Activated naive CD8-positive, alpha-beta T cell treated with anti-CD3 and anti-CD28 coated beads for 36 hours (primary cell): ENCODE measurements around the gene GLIS1. TPM values are rescaled to one million over a fixed set of nuclear protein-coding genes. Genes with fewer than 3 reads are reported as not detected.

ENCODE experiments used
- DNase-seq: peaks from one replicate; pipeline ENCODE4 v3.0.0; 2021
- H3K27ac Mint-ChIP-seq: one replicate; pipeline ENCODE4 v1.8.0; 2022; ENCODE audit warnings: mild to moderate bottlenecking, moderate library complexity, mixed read lengths
- H3K27me3 Mint-ChIP-seq: one replicate; pipeline ENCODE4 v1.8.0; 2022; ENCODE audit warnings: mild to moderate bottlenecking, mixed read lengths
- H3K36me3 Mint-ChIP-seq: one replicate; pipeline ENCODE4 v1.8.0; 2021; ENCODE audit warnings: mild to moderate bottlenecking, mixed read lengths
- H3K4me1 Mint-ChIP-seq: one replicate; pipeline ENCODE4 v1.8.0; 2021; ENCODE audit warnings: mixed read lengths
- H3K4me3 Mint-ChIP-seq: one replicate; pipeline ENCODE4 v1.8.0; 2022; ENCODE audit warnings: mild to moderate bottlenecking, moderate library complexity, mixed read lengths
- H3K9me3 Mint-ChIP-seq: one replicate; pipeline ENCODE4 v1.8.0; 2022; ENCODE audit warnings: mixed read lengths
- total RNA-seq, 2 experiments: library from RNA; stranded (reverse); gene quantifications; one replicate each; pipeline ENCODE4 v1.2.3, GENCODE V29; 2021

GLIS1 gene
- total RNA-seq, 2 experiments from 2014 or later: 0.10 TPM; not detected in 1

GRCh38 chr1:53754484-53755312, 15.7 kb upstream of the GLIS1 start:
- DNase-seq: no peak
- H3K36me3 Mint-ChIP-seq: peaks cover 4% of the 10 kb centered on the region

GRCh38 chr1:53752281-53752680, 13.3 kb upstream of the GLIS1 start:
- no peak overlapping the region for H3K27ac Mint-ChIP-seq
- no peaks in the 10 kb centered on the region for H3K36me3 Mint-ChIP-seq
- peaks cover 3% of the 10 kb centered on the region for H3K4me1 Mint-ChIP-seq
- H3K27me3 Mint-ChIP-seq: no peaks in the 10 kb centered on the region
- no peaks in the 10 kb centered on the region for H3K9me3 Mint-ChIP-seq
- DNase-seq: no peak
- H3K4me3 Mint-ChIP-seq: no peak overlapping the region

More at GRCh38 chr1:53754484-53755312, 15.7 kb upstream of the GLIS1 start:
- H3K9me3 Mint-ChIP-seq: no peaks in the 10 kb centered on the region
- H3K4me1 Mint-ChIP-seq: peaks cover 3% of the 10 kb centered on the region
- no peaks in the 10 kb centered on the region for H3K27me3 Mint-ChIP-seq
- H3K4me3 Mint-ChIP-seq: no peak overlapping the region
- H3K27ac Mint-ChIP-seq: no peak overlapping the region

GRCh38 chr1:53747841-53748240, 8.9 kb upstream of the GLIS1 start:
- DNase-seq: no peak
- Mint-ChIP-seq H3K4me3 (no peak overlapping the region), H3K36me3 (peaks cover 1% of the 10 kb centered on the region), H3K9me3 (peaks cover 6% of the 10 kb centered on the region), H3K27ac (no peak overlapping the region), H3K4me1 (peaks cover 3% of the 10 kb centered on the region), H3K27me3 (peaks cover 6% of the 10 kb centered on the region)

GRCh38 chr1:53740621-53741105, 1.7 kb upstream of the GLIS1 start:
- peaks cover 4% of the 10 kb centered on the region for H3K36me3 Mint-ChIP-seq
- no peak for DNase-seq
- H3K27ac Mint-ChIP-seq: no peak overlapping the region
- peaks cover 9% of the 10 kb centered on the region for H3K9me3 Mint-ChIP-seq
- no peaks in the 10 kb centered on the region for H3K4me1 Mint-ChIP-seq
- peaks cover 53% of the 10 kb centered on the region for H3K27me3 Mint-ChIP-seq
- no peak overlapping the region for H3K4me3 Mint-ChIP-seq

GRCh38 chr1:53738205-53739108, 507 bp downstream of the GLIS1 start:
- peaks cover 4% of the 10 kb centered on the region for H3K36me3 Mint-ChIP-seq
- peaks cover 9% of the 10 kb centered on the region for H3K9me3 Mint-ChIP-seq
- peaks cover 67% of the 10 kb centered on the region for H3K27me3 Mint-ChIP-seq
- H3K27ac Mint-ChIP-seq: no peak overlapping the region
- H3K4me3 Mint-ChIP-seq: peak overlapping the region; percentile 35
- H3K4me1 Mint-ChIP-seq: no peaks in the 10 kb centered on the region
- no peak for DNase-seq

GRCh38 chr1:53737648-53738204, 1.2 kb downstream of the GLIS1 start:
- H3K9me3 Mint-ChIP-seq: peaks cover 2% of the 10 kb centered on the region
- H3K27ac Mint-ChIP-seq: no peak overlapping the region
- H3K36me3 Mint-ChIP-seq: peaks cover under 1% of the 10 kb centered on the region
- peaks cover 60% of the 10 kb centered on the region for H3K27me3 Mint-ChIP-seq
- DNase-seq: no peak
- H3K4me1 Mint-ChIP-seq: no peaks in the 10 kb centered on the region
- H3K4me3 Mint-ChIP-seq: no peak overlapping the region

GRCh38 chr1:53736290-53736689, 2.7 kb downstream of the GLIS1 start:
- Mint-ChIP-seq H3K9me3 (no peaks in the 10 kb centered on the region), H3K27ac (no peak overlapping the region), H3K36me3 (no peaks in the 10 kb centered on the region), H3K4me3 (no peak overlapping the region), H3K4me1 (no peaks in the 10 kb centered on the region), H3K27me3 (peaks cover 54% of the 10 kb centered on the region)
- no peak for DNase-seq

GRCh38 chr1:53735681-53736080, 3.3 kb downstream of the GLIS1 start:
- no peak overlapping the region for H3K4me3 Mint-ChIP-seq
- H3K27ac Mint-ChIP-seq: no peak overlapping the region
- H3K9me3 Mint-ChIP-seq: no peaks in the 10 kb centered on the region
- no peak for DNase-seq
- H3K4me1 Mint-ChIP-seq: no peaks in the 10 kb centered on the region
- peaks cover 51% of the 10 kb centered on the region for H3K27me3 Mint-ChIP-seq
- no peaks in the 10 kb centered on the region for H3K36me3 Mint-ChIP-seq

- Mint-ChIP-seq H3K36me3 (no peaks in the 10 kb centered on the region), H3K27ac (no peak overlapping the region), H3K4me3 (no peak overlapping the region), H3K27me3 (peaks cover 48% of the 10 kb centered on the region), H3K4me1 (no peaks in the 10 kb centered on the region), H3K9me3 (no peaks in the 10 kb centered on the region)
- no peak for DNase-seq
Observed at GRCh38 chr1:53735261-53735660, 3.7 kb downstream of the GLIS1 start.

GRCh38 chr1:53734650-53735211, 4.2 kb downstream of the GLIS1 start:
- Mint-ChIP-seq H3K27ac (no peak overlapping the region), H3K4me3 (no peak overlapping the region), H3K9me3 (no peaks in the 10 kb centered on the region), H3K4me1 (no peaks in the 10 kb centered on the region), H3K36me3 (no peaks in the 10 kb centered on the region), H3K27me3 (peaks cover 43% of the 10 kb centered on the region)
- no peak for DNase-seq

GRCh38 chr1:53733975-53734649, 4.9 kb downstream of the GLIS1 start:
- no peak overlapping the region for H3K4me3 Mint-ChIP-seq
- H3K27me3 Mint-ChIP-seq: peaks cover 39% of the 10 kb centered on the region
- no peaks in the 10 kb centered on the region for H3K36me3 Mint-ChIP-seq
- no peak for DNase-seq
- no peaks in the 10 kb centered on the region for H3K4me1 Mint-ChIP-seq
- no peaks in the 10 kb centered on the region for H3K9me3 Mint-ChIP-seq
- H3K27ac Mint-ChIP-seq: no peak overlapping the region

GRCh38 chr1:53733447-53733931, 5.5 kb downstream of the GLIS1 start:
- Mint-ChIP-seq H3K27ac (no peak overlapping the region), H3K4me3 (no peak overlapping the region), H3K9me3 (no peaks in the 10 kb centered on the region), H3K36me3 (no peaks in the 10 kb centered on the region), H3K4me1 (no peaks in the 10 kb centered on the region), H3K27me3 (peaks cover 35% of the 10 kb centered on the region)
- no peak for DNase-seq

- H3K27ac Mint-ChIP-seq: no peak overlapping the region
- H3K27me3 Mint-ChIP-seq: peaks cover 34% of the 10 kb centered on the region
- H3K36me3 Mint-ChIP-seq: no peaks in the 10 kb centered on the region
- H3K4me1 Mint-ChIP-seq: no peaks in the 10 kb centered on the region
- H3K4me3 Mint-ChIP-seq: no peak overlapping the region
- no peaks in the 10 kb centered on the region for H3K9me3 Mint-ChIP-seq
- no peak for DNase-seq
Observed at GRCh38 chr1:53732912-53733317, 6.0 kb downstream of the GLIS1 start.

GRCh38 chr1:53732409-53732808, 6.6 kb downstream of the GLIS1 start:
- H3K9me3 Mint-ChIP-seq: no peaks in the 10 kb centered on the region

More at GRCh38 chr1:53732409-53732808, 6.6 kb downstream of the GLIS1 start:
- no peak overlapping the region for H3K27ac Mint-ChIP-seq
- H3K36me3 Mint-ChIP-seq: no peaks in the 10 kb centered on the region
- no peaks in the 10 kb centered on the region for H3K4me1 Mint-ChIP-seq
- no peak overlapping the region for H3K4me3 Mint-ChIP-seq
- H3K27me3 Mint-ChIP-seq: peaks cover 31% of the 10 kb centered on the region
- DNase-seq: no peak
